ENCODE measurements around the gene ATRAID. TPM values are rescaled to one million over a fixed set of nuclear protein-coding genes. Genes with fewer than 3 reads are reported as not detected.

The ATRAID gene
- total RNA-seq, 6 experiments from 2014 or later = 30.7 to 65.8 (median 35.9) TPM

DNA sequence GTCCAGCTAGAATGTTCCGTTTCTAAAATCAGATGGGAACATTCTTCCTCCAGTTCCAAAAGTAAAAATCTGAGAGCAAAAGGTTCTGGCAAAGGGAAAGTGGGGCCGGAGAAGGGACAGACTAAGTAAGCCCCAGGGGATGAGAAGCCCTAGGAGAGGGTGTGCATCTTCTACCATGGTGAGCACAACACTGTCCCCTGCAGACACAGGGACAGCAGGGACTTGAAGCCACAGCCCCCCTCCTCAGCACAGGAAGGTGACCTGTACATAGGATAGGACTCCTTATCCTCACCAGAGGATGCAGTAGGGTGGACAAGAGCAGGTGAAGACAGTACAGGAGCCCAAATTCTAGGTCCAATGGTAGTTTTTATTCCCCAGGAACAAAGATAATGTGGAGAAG lies 12.6 kb upstream of the ATRAID start:
- H3K27ac ChIP-seq = no peak overlapping the region
- peaks cover 0 to 6% (median 0%) of the 10 kb centered on the region in 4 donors for H3K4me1 ChIP-seq
- no peak for DNase-seq
- no peaks in the 10 kb centered on the region for H3K27me3 ChIP-seq
- peaks cover 0 to 37% (median 18%) of the 10 kb centered on the region in 4 donors for H3K36me3 ChIP-seq
- TF ChIP-seq POLR2A (IDR thresholded peaks at IDR 0.05) = no peak
- no peak for TF ChIP-seq CTCF (IDR thresholded peaks at IDR 0.05)
- H3K9me3 ChIP-seq = no peaks in the 10 kb centered on the region
- WGBS (ENCODE audit: insufficient coverage, low coverage, low lambda C conversion rate, missing lambda C conversion rate) = 82% methylated on average over 2 of the region's 2 CpGs
- intact Hi-C loops (cut with DNase I) = loop anchor here in 1 of 2 donors (10.0 kb wide), 1 partner anchor 104 kb away; no protein-coding TSS in a partner anchor
- no peak for ATAC-seq
- no peak overlapping the region for H3K4me3 ChIP-seq

- DNase-seq (no peak), ATAC-seq (no peak)
- Histone ChIP-seq H3K27ac (no peak overlapping the region), H3K4me1 (no peaks in the 10 kb centered on the region), H3K4me3 (no peak overlapping the region), H3K36me3 (peaks cover 0 to 60% (median 28%) of the 10 kb centered on the region in 4 donors), H3K27me3 (no peaks in the 10 kb centered on the region), H3K9me3 (no peaks in the 10 kb centered on the region)
- TF ChIP-seq POLR2A (IDR thresholded peaks at IDR 0.05) (no peak), CTCF (IDR thresholded peaks at IDR 0.05) (no peak)
- WGBS (ENCODE audit: insufficient coverage, low coverage, low lambda C conversion rate, missing lambda C conversion rate) = 100% methylated on average over 1 of the region's 7 CpGs
- intact Hi-C loops (cut with DNase I) = no loop called here
Measured at GRCh38 chr2:27201675-27202074, 10.2 kb upstream of the ATRAID start.

GRCh38 chr2:27202854-27203253 lies 9.0 kb upstream of the ATRAID start:
- no peaks in the 10 kb centered on the region for H3K27me3 ChIP-seq
- no peak overlapping the region for H3K4me3 ChIP-seq
- intact Hi-C loops (cut with DNase I) = no loop called here
- DNase-seq (no peak), ATAC-seq (no peak)
- TF ChIP-seq POLR2A (IDR thresholded peaks at IDR 0.05) = no peak
- TF ChIP-seq CTCF (IDR thresholded peaks at IDR 0.05) = no peak
- WGBS (ENCODE audit: insufficient coverage, low coverage, low lambda C conversion rate, missing lambda C conversion rate) = 91% methylated on average over 2 of the region's 2 CpGs
- H3K4me1 ChIP-seq = no peaks in the 10 kb centered on the region
- H3K9me3 ChIP-seq = no peaks in the 10 kb centered on the region
- H3K27ac ChIP-seq = no peak overlapping the region
- H3K36me3 ChIP-seq = peaks cover 0 to 72% (median 28%) of the 10 kb centered on the region in 4 donors

DNA sequence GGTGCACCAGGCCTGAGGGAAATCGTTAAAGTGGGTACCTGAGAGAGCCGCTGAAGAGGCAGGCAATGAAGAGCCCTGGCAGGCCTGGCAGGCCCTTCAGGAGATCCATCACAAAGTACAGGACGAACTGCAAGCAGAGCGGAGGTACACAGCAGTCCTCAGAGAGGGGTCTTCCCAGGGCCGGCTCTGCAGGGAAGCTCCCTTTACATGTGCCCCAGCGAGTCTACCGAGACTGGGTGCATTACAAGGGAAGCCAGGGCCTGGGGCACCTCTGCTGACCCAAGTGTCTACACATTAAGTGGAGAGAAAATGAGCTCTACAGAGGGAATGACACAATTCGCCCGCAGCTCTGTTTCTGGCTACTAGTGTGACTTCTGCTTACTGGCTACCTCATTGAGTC lies 8.1 kb upstream of the ATRAID start:
- intact Hi-C loops (cut with DNase I) = no loop called here
- H3K27ac ChIP-seq = no peak overlapping the region
- TF ChIP-seq POLR2A (IDR thresholded peaks at IDR 0.05) = no peak
- no peak for TF ChIP-seq CTCF (IDR thresholded peaks at IDR 0.05)
- WGBS (ENCODE audit: insufficient coverage, low coverage, low lambda C conversion rate, missing lambda C conversion rate) = 100% methylated on average over 7 of the region's 9 CpGs
- no peak overlapping the region for H3K4me3 ChIP-seq
- no peak for DNase-seq
- no peak for ATAC-seq
- H3K36me3 ChIP-seq = peaks cover 0 to 74% (median 28%) of the 10 kb centered on the region in 4 donors
- no peaks in the 10 kb centered on the region for H3K9me3 ChIP-seq
- no peaks in the 10 kb centered on the region for H3K27me3 ChIP-seq
- H3K4me1 ChIP-seq = no peaks in the 10 kb centered on the region

GRCh38 chr2:27204566-27204965 lies 7.3 kb upstream of the ATRAID start:
- Histone ChIP-seq H3K27me3 (no peaks in the 10 kb centered on the region), H3K36me3 (peaks cover 0 to 74% (median 28%) of the 10 kb centered on the region in 4 donors), H3K27ac (no peak overlapping the region), H3K4me3 (no peak overlapping the region), H3K9me3 (no peaks in the 10 kb centered on the region), H3K4me1 (no peaks in the 10 kb centered on the region)
- 90% methylated on average over 6 of the region's 8 CpGs for WGBS (ENCODE audit: insufficient coverage, low coverage, low lambda C conversion rate, missing lambda C conversion rate)
- intact Hi-C loops (cut with DNase I) = no loop called here
- DNase-seq = no peak
- TF ChIP-seq CTCF (IDR thresholded peaks at IDR 0.05) (no peak), POLR2A (IDR thresholded peaks at IDR 0.05) (no peak)
- no peak for ATAC-seq
